ENCODE data around the gene IFITM1. TPM values are rescaled to one million over a fixed set of nuclear protein-coding genes. Genes with fewer than 3 reads are reported as not detected.
A peak's percentile ranks its signal among the peaks of the same experiment; 100 is the strongest.
"Not testable (repeated sequence)": the region's sequence is repeated elsewhere in the genome, so short reads cannot be mapped to it uniquely, and the experiment has no call there.

The IFITM1 gene
- total RNA-seq, 2 experiments from 2014 or later: 286 to 306 TPM

- H3K4me3 Mint-ChIP-seq: peak overlapping the region; percentile 93
- intact Hi-C loops (cut with DNase I, micrococcal nuclease): loop anchor here (5.0 to 10.0 kb wide), 4 partner anchors 43 to 205 kb away; partner anchors contain the start of genes BET1L (in 1 of the 2) and RIC8A (in 1 of the 2)
- Histone ChIP-seq H3K27ac (ENCODE audit: low read depth in 1 of 2, low read length in 2 of 2) (peak overlapping the region; percentile 60 to 79), H3K4me1 (ENCODE audit: insufficient read depth, low read length) (peaks cover 64% of the 10 kb centered on the region), H3K4me3 (ENCODE audit: low read length) (peak overlapping the region; percentile 79)
- H3K27me3 ChIP-seq (ENCODE audit: control insufficient read depth in 1 of 2, insufficient read depth in 2 of 2, low read length in 2 of 2); ATAC-seq (ENCODE audit: poor library complexity); H3K9me3 ChIP-seq (ENCODE audit: control insufficient read depth in 1 of 2, insufficient read depth in 1 of 2, low read length in 2 of 2); H3K36me3 ChIP-seq (ENCODE audit: insufficient read depth, low read length); H3K27me3 Mint-ChIP-seq; DNase-seq; H3K9me3 Mint-ChIP-seq: not testable (repeated sequence)
- H3K4me1 Mint-ChIP-seq (ENCODE audit: low read depth): peaks cover 61% of the 10 kb centered on the region
- CTCF ChIA-PET: interaction anchor here (1.5 kb wide), 2 partner anchors 45 to 59 kb away, joined by 6 to 7 read pairs; no protein-coding TSS in a partner anchor
- H3K27ac Mint-ChIP-seq: peak overlapping the region; percentile 96
- POLR2A ChIA-PET: interaction anchor here (0.9 to 1.9 kb wide), 9 partner anchors 9 to 103 kb away, joined by 3 to 12 read pairs (median 4); partner anchors contain the start of genes BET1L, PGGHG, PSMD13 and RIC8A
- peaks cover 48% of the 10 kb centered on the region for H3K36me3 Mint-ChIP-seq (ENCODE audit: low read depth)
Observed at GRCh38 chr11:309979-310572, 3.8 kb upstream of the IFITM1 start.

DNA sequence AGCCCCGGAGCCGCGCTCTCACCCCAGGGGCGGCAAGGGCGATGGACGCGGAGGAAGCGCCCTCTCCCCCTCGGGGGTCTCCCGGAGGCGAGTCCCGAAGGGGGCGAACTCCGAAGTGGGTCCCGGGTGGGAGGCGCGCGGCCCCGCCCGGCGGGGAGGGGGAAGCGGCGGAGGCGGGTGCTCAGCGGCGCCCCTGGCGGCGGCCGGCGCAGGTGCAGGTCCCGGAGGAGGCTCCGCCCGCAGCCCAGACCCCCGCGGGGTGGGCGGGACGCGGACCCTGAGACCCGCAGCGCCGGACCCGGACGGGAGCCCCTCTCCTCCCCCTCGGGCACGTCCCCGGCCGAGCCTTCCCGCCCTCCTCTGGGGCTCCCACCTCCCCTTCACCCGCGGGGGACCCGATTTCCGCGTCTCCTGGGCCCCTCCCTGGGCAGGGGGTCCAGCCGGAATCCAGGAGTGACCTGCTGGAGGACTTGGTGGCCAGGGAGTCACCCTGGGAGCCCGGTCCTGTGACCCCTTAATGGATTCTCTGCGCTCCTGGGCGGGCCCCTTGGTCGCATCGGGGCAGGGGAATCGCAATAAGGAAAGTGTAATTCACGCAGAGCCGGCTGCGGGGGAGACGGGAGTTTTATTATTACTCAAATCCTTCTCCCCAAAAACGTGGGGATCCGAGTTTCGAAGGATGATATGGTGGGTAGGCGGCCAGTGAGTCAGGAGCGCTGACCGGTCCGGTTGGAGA is 2.7 kb upstream of the IFITM1 start:
- H3K36me3 ChIP-seq (ENCODE audit: insufficient read depth, low read length); H3K27me3 ChIP-seq (ENCODE audit: control insufficient read depth in 1 of 2, insufficient read depth in 2 of 2, low read length in 2 of 2); H3K27me3 Mint-ChIP-seq; H3K9me3 ChIP-seq (ENCODE audit: control insufficient read depth in 1 of 2, insufficient read depth in 1 of 2, low read length in 2 of 2); H3K9me3 Mint-ChIP-seq; DNase-seq: not testable (repeated sequence)
- Mint-ChIP-seq H3K36me3 (ENCODE audit: low read depth) (peaks cover 53% of the 10 kb centered on the region), H3K4me3 (peak overlapping the region; percentile 97), H3K4me1 (ENCODE audit: low read depth) (peaks cover 50% of the 10 kb centered on the region), H3K27ac (peak overlapping the region; percentile 98)
- ChIA-PET POLR2A (interaction anchor here (1.1 to 2.7 kb wide), 8 partner anchors 9 to 104 kb away, joined by 3 to 30 read pairs (median 8); partner anchors contain the start of genes BET1L, RIC8A and SIGIRR), CTCF (interaction anchor here (1.5 to 1.6 kb wide), 3 partner anchors 45 to 140 kb away, joined by 5 to 10 read pairs (median 7); no protein-coding TSS in a partner anchor)
- peak; percentile 30 for ATAC-seq (ENCODE audit: poor library complexity)
- Histone ChIP-seq H3K27ac (ENCODE audit: low read depth in 1 of 2, low read length in 2 of 2) (peak overlapping the region in 1 of 2 donors; percentile 93), H3K4me3 (ENCODE audit: low read length) (peak overlapping the region; percentile 90), H3K4me1 (ENCODE audit: insufficient read depth, low read length) (peaks cover 61% of the 10 kb centered on the region)
- intact Hi-C loops (cut with DNase I, micrococcal nuclease): loop anchor here in 1 of 2 experiments (5.0 kb wide), 1 partner anchor 104 kb away; the partner anchor contains the start of genes BET1L and RIC8A

DNA sequence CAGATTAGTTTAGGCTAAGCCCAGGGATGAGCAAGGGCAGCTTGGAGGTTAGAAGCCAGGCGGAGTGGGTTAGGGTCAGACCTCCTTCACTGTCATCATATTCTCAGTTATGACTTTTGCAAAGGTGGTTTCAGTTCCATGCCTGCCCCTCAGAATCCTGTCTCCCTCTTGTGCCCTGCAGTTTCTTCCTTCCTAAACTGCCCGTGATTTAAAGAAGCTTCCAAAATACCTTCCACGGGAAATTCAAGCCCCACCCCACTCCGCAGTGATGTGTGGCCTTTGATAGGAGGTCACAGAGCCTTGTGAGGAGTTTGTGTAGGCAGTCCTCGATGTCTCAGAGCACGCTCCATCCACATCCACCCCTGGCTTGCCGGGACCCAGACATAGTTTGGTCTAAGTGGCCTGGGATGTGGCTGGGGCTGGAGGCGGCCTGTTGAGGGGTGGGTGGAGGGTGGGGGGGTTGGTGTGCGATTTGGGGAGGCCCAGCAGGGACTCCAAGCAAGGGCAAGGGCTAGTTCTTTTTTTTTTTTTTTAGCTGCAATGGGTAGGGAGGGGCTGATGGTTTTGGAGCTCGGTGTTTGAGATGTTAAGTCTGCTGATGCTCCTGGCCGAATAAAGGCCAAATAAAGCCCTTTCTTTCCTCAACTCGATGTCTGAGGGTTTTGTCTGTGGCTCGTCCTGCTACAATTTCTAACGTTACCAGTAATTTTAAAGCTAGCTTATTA is 1.6 kb upstream of the IFITM1 start:
- no peak for ATAC-seq (ENCODE audit: poor library complexity)

More for the DNA sequence above, 1.6 kb upstream of the IFITM1 start:
- Histone ChIP-seq H3K36me3 (ENCODE audit: insufficient read depth, low read length) (peaks cover 12% of the 10 kb centered on the region), H3K4me3 (ENCODE audit: low read length) (peak overlapping the region; percentile 90), H3K27ac (ENCODE audit: low read depth in 1 of 2, low read length in 2 of 2) (peak overlapping the region; percentile 38 to 93), H3K4me1 (ENCODE audit: insufficient read depth, low read length) (peaks cover 59% of the 10 kb centered on the region), H3K27me3 (ENCODE audit: control insufficient read depth in 1 of 2, insufficient read depth in 2 of 2, low read length in 2 of 2) (no peaks in the 10 kb centered on the region), H3K9me3 (ENCODE audit: control insufficient read depth in 1 of 2, insufficient read depth in 1 of 2, low read length in 2 of 2) (no peaks in the 10 kb centered on the region)
- ChIA-PET CTCF (interaction anchor here (1.5 to 1.6 kb wide), 3 partner anchors 43 to 139 kb away, joined by 5 to 10 read pairs (median 7); no protein-coding TSS in a partner anchor), POLR2A (interaction anchor here (0.5 to 2.7 kb wide), 13 partner anchors 8 to 105 kb away, joined by 3 to 30 read pairs (median 4); partner anchors contain the start of genes BET1L, PGGHG, RIC8A and SIGIRR)
- Mint-ChIP-seq H3K4me3 (peak overlapping the region; percentile 97), H3K36me3 (ENCODE audit: low read depth) (peaks cover 62% of the 10 kb centered on the region), H3K27ac (peak overlapping the region; percentile 98), H3K4me1 (ENCODE audit: low read depth) (peaks cover 53% of the 10 kb centered on the region), H3K9me3 (no peaks in the 10 kb centered on the region), H3K27me3 (no peaks in the 10 kb centered on the region)
- intact Hi-C loops (cut with DNase I, micrococcal nuclease): loop anchor here (2.0 to 5.0 kb wide), 3 partner anchors 43 to 105 kb away; partner anchors contain the start of genes BET1L (in 1 of the 2) and RIC8A (in 1 of the 2)
- TF ChIP-seq CTCF (IDR thresholded peaks at IDR 0.05): no peak
- DNase-seq: peak in 4 of 14 experiments; percentile 46 to 59 (median 56)
